Endothelial cell of umbilical vein (primary cell): ENCODE results near the gene SLC25A41. TPM values are rescaled to one million over a fixed set of nuclear protein-coding genes. Genes with fewer than 3 reads are reported as not detected.

Experiments
- BruUV-seq: library from RNA; stranded (reverse); fragments of 400-500 nt; replicated peaks from 2 replicates; lab custom pipeline; 2021; lab: Mats Ljungman, UMichigan
- CTCF ChIA-PET: fragments of 300-600, 350-600 bp; sonication (Branson Sonifier 250); formaldehyde crosslinking; loops from one replicate; lab custom pipeline; 2021; ENCODE audit warnings: antibody characterized with exemption, inconsistent platforms; lab: Charles Lee
- POLR2A ChIA-PET: fragments of 300-600, 350-600 bp; sonication (Branson Sonifier 250); formaldehyde crosslinking; loops from one replicate; lab custom pipeline; 2021; ENCODE audit warnings: antibody characterized with exemption, inconsistent platforms; lab: Charles Lee
- DNase-seq: peaks from one replicate; pipeline ENCODE4 v3.0.0-alpha.2; 2011; ENCODE audit warnings: low read depth, low spot score
- FAIRE-seq: peaks from 2 replicates; lab custom pipeline; 2011; peaks lifted over from hg19 to GRCh38; lab: Jason Lieb, UNC
- H2AFZ ChIP-seq: 2 replicates; pipeline ENCODE4 v1.6.0; 2012; ENCODE audit warnings: low read depth, low read length, control low read depth, inconsistent platforms
- H3K27ac ChIP-seq: 2 replicates; pipeline ENCODE4 v1.5.1; 2011; ENCODE audit warnings: low read depth, mild to moderate bottlenecking, control low read depth, low read length, moderate library complexity; ENCODE audit not compliant: insufficient read depth
- H3K27me3 ChIP-seq, 2 experiments: 2 replicates each; pipeline versions ENCODE4 v1.6.0 to v1.6.1; 2011; ENCODE audit warnings: low read length in 2 of 2, mixed read lengths in 1 of 2; ENCODE audit not compliant: control insufficient read depth in 2 of 2, insufficient read depth in 2 of 2
- H3K36me3 ChIP-seq, 2 experiments: 2 replicates in 1 of 2; 3 replicates in 1 of 2; pipeline ENCODE4 v1.5.1; 2011; ENCODE audit warnings: low read length in 2 of 2, mild to moderate bottlenecking in 1 of 2, moderate library complexity in 1 of 2; ENCODE audit not compliant: control insufficient read depth in 2 of 2, insufficient read depth in 2 of 2; ENCODE audit errors: extremely low read depth in 1 of 2
- H3K4me1 ChIP-seq: 3 replicates; pipeline ENCODE4 v1.5.1; 2011; ENCODE audit warnings: mild to moderate bottlenecking, low read length; ENCODE audit not compliant: control insufficient read depth, insufficient read depth; ENCODE audit errors: extremely low read depth
- H3K4me2 ChIP-seq: 2 replicates; pipeline ENCODE4 v1.6.1; 2011; ENCODE audit warnings: low read length, control low read depth, mixed read lengths; ENCODE audit not compliant: insufficient read depth
- H3K4me3 ChIP-seq, 3 experiments: fragments of 200-600 bp in 1 of 3; sonication (generic), shearing (Covaris generic) in 1 of 3; replicated peaks in 1 of 3; 2 replicates each; pipeline ENCODE4 v1.5.1; 2011 to 2016; ENCODE audit warnings: control low read depth in 3 of 3, low read length in 3 of 3, mild to moderate bottlenecking in 2 of 3, inconsistent platforms in 1 of 3, low read depth in 1 of 3, moderate library complexity in 1 of 3; ENCODE audit not compliant: insufficient read depth in 1 of 3
- H3K79me2 ChIP-seq: 2 replicates; pipeline ENCODE4 v1.6.0; 2012; ENCODE audit warnings: low read length, inconsistent platforms; ENCODE audit not compliant: control insufficient read depth, insufficient read depth
- H3K9ac ChIP-seq: replicated peaks from 2 replicates; pipeline ENCODE3; 2011; ENCODE audit warnings: low read length, control low read depth; ENCODE audit not compliant: insufficient read depth; ENCODE audit errors: extremely low read depth
- H3K9me1 ChIP-seq: replicated peaks from 3 replicates; pipeline ENCODE4 v1.6.0; 2011; ENCODE audit warnings: mild to moderate bottlenecking, low read length; ENCODE audit not compliant: control insufficient read depth, insufficient read depth; ENCODE audit errors: extremely low read depth
- H3K9me3 ChIP-seq: replicated peaks from 2 replicates; pipeline ENCODE4 v1.5.1; 2012; ENCODE audit warnings: low read length, inconsistent platforms; ENCODE audit not compliant: control insufficient read depth, insufficient read depth
- H4K20me1 ChIP-seq: replicated peaks from 2 replicates; pipeline ENCODE3; 2011; ENCODE audit warnings: mild to moderate bottlenecking, low read length; ENCODE audit not compliant: control insufficient read depth, insufficient read depth; ENCODE audit errors: extremely low read depth
- EZH2 ChIP-seq: IDR thresholded peaks from 2 replicates; pipeline ENCODE4 v1.6.1; 2012; ENCODE audit warnings: borderline replicate concordance, low read depth, mild to moderate bottlenecking, moderate library complexity, low read length, inconsistent platforms; ENCODE audit not compliant: severe bottlenecking
- FOS ChIP-seq: IDR thresholded peaks from 2 replicates; pipeline ENCODE4 v1.6.1; 2011; ENCODE audit warnings: mild to moderate bottlenecking, low read length, moderate library complexity, borderline replicate concordance; ENCODE audit not compliant: insufficient read depth
- GATA2 ChIP-seq: IDR thresholded peaks from 2 replicates; pipeline ENCODE4 v1.7.0; 2011; ENCODE audit warnings: low read depth, mild to moderate bottlenecking, moderate library complexity, mixed read lengths, low read length; ENCODE audit not compliant: insufficient read length, insufficient read depth
- JUN ChIP-seq: IDR thresholded peaks from 2 replicates; pipeline ENCODE4 v1.6.1; 2011; ENCODE audit warnings: borderline replicate concordance, low read depth; ENCODE audit not compliant: insufficient read length, insufficient read depth
- MYC ChIP-seq: IDR thresholded peaks from one replicate; pipeline ENCODE4 v1.6.1; 2011; ENCODE audit warnings: mild to moderate bottlenecking, low read depth, low read length
- POLR2A ChIP-seq: IDR thresholded peaks from 2 replicates; pipeline ENCODE4 v1.6.1; 2012; ENCODE audit warnings: low read depth, mild to moderate bottlenecking, control low read depth, low read length
- POLR2AphosphoS5 ChIP-seq: IDR thresholded peaks from 2 replicates; pipeline ENCODE4 v1.6.1; 2012; ENCODE audit warnings: low read depth, mild to moderate bottlenecking, control low read depth, low read length, moderate library complexity; ENCODE audit not compliant: insufficient read depth
- dilution Hi-C: fragments of 300-500 bp; cut with MboI; formaldehyde crosslinking; loops from one replicate; pipeline ENCODE4 v1.15.0; 2019; ENCODE audit warnings: low sequenced_read_pairs; ENCODE audit not compliant: extremely low pct_ligation_motif_present
- intact Hi-C: fragments of 100-400 bp; cut with micrococcal nuclease; formaldehyde crosslinking; loops from one replicate; pipeline ENCODE4 v1.10.0; 2022
- polyA plus RNA-seq, 4 experiments: library from polyadenylated mRNA; depleted of rRNA in 3 of 4; stranded (reverse) in 3 of 4; unstranded in 1 of 4; fragments of >200 nt; gene quantifications; 2 replicates each; pipeline versions ENCODE4 v1.2.1 to v1.2.3, GENCODE V29; 2011 to 2012; ENCODE audit warnings: missing spikeins in 1 of 4
- total RNA-seq: library from RNA; stranded (reverse); gene quantifications from 2 replicates; pipeline ENCODE4 v1.2.3, GENCODE V29; 2021
- TF ChIP-seq, protein P1 (sequence below), 2 donors: IDR thresholded peaks; 1 replicate in 1 of 2; 2 replicates in 1 of 2; pipeline ENCODE4 v1.5.1; 2011; ENCODE audit warnings: low read length in 2 of 2, mild to moderate bottlenecking in 2 of 2, moderate library complexity in 2 of 2, control low read depth in 1 of 2, inconsistent platforms in 1 of 2, low read depth in 1 of 2; ENCODE audit not compliant: insufficient read depth in 1 of 2; ENCODE audit errors: extremely low read depth in 1 of 2
- TF ChIP-seq, protein P2 (sequence below): IDR thresholded peaks from 2 replicates; pipeline ENCODE4 v1.6.1; 2011; ENCODE audit not compliant: insufficient read depth, insufficient read length

SLC25A41 gene
- total and polyA plus RNA-seq, 2 donors (not counting 3 experiments of a cell fraction or from before 2014, with no cell fraction given) = 0.21 TPM; not detected in 1

DNA sequence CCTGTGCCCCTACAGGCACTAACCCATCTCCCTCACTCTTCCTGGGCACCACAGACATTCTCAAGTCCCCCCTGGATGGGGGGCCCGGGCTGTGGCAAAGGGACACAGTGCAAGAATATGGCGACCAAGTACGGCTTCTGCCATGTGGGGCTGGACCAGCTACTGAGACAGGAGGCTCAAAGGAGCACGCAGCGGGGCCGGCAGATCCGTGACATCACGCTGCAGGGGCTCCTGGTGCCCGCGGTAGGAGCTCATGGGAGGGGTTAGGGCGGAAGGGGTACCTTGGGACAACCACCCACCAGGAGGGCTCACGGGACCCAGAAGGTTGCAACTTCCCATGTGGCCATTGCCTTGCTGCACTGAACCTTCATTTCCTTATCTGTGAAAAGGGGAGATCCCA, 37.3 kb downstream of the SLC25A41 start:
- TF ChIP-seq, protein P1, sequence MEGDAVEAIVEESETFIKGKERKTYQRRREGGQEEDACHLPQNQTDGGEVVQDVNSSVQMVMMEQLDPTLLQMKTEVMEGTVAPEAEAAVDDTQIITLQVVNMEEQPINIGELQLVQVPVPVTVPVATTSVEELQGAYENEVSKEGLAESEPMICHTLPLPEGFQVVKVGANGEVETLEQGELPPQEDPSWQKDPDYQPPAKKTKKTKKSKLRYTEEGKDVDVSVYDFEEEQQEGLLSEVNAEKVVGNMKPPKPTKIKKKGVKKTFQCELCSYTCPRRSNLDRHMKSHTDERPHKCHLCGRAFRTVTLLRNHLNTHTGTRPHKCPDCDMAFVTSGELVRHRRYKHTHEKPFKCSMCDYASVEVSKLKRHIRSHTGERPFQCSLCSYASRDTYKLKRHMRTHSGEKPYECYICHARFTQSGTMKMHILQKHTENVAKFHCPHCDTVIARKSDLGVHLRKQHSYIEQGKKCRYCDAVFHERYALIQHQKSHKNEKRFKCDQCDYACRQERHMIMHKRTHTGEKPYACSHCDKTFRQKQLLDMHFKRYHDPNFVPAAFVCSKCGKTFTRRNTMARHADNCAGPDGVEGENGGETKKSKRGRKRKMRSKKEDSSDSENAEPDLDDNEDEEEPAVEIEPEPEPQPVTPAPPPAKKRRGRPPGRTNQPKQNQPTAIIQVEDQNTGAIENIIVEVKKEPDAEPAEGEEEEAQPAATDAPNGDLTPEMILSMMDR (IDR thresholded peaks at IDR 0.05; ENCODE audit: extremely low read depth in 1 of 2, insufficient read depth in 1 of 2, low read depth in 1 of 2, low read length in 2 of 2) = no peak
- TF ChIP-seq MYC (no peak), EZH2 (no peak), POLR2AphosphoS5 (no peak), JUN (no peak), GATA2 (no peak), POLR2A (no peak), FOS (no peak)
- TF ChIP-seq, protein P2, sequence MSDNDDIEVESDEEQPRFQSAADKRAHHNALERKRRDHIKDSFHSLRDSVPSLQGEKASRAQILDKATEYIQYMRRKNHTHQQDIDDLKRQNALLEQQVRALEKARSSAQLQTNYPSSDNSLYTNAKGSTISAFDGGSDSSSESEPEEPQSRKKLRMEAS = no peak
- POLR2A ChIA-PET = no interaction called here
- Histone ChIP-seq H3K27me3 (no peaks in the 10 kb centered on the region), H3K79me2 (peaks cover 15% of the 10 kb centered on the region), H3K27ac (no peak overlapping the region), H3K36me3 (no peaks in the 10 kb centered on the region), H3K9me3 (no peaks in the 10 kb centered on the region), H3K4me3 (no peak overlapping the region), H4K20me1 (no peaks in the 10 kb centered on the region), H3K9ac (no peak overlapping the region), H3K4me2 (no peak overlapping the region), H3K4me1 (peaks cover 7% of the 10 kb centered on the region), H2AFZ (no peak overlapping the region), H3K9me1 (no peaks in the 10 kb centered on the region)
- FAIRE-seq = no peak
- dilution Hi-C loops = no loop called here
- intact Hi-C loops = no loop called here
- BruUV-seq = no TSS peak
- CTCF ChIA-PET = interaction anchor here (1.2 kb wide), 1 partner anchor 14 kb away, joined by 3 read pairs; no protein-coding TSS in a partner anchor
- no peak for DNase-seq
